AG09319 (cell line): ENCODE results near the gene PRKAR1B.

Source experiments
- DNase-seq: peaks from one replicate; pipeline ENCODE4 v3.0.0-alpha.2; 2010; ENCODE audit warnings: low read depth; ENCODE audit errors: extremely low read depth
- CTCF ChIP-seq: IDR thresholded peaks from 2 replicates; pipeline ENCODE4 v1.5.1; 2011; ENCODE audit warnings: low read depth, mild to moderate bottlenecking, inconsistent platforms, low read length, moderate library complexity

Gene PRKAR1B

GRCh38 chr7:564176-564865 is 162.8 kb downstream of the PRKAR1B start:
- no peak for TF ChIP-seq CTCF

DNA sequence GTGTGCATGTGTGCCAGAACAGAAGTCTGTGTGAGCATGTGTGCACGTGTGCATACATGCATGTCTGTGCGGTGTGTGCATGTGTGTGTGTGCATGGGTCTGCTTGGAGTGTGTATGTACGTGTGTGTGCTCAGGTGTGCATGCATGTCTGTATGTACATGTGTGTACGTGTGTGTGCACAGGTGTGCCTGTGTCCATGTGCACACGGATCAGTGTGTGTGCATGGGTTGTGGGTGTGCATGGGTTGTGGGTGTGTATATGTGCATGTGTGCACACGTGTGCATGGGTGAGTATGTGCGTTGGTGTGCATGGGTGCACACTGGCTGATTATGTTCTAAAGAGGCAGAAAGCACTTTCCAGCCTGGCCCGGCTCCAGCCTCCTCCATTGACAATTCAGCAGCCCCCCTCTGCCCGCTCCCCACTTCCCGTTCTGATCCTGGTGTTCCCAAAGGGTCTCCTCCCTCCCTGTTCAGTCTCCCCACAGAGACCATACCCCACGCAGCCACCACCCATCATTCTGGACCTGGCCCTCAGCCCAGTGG is 163.4 kb downstream of the PRKAR1B start:
- TF ChIP-seq CTCF, result no peak

More at GRCh38 chr7:564176-564865, 162.8 kb downstream of the PRKAR1B start:
- no peak for DNase-seq

DNA sequence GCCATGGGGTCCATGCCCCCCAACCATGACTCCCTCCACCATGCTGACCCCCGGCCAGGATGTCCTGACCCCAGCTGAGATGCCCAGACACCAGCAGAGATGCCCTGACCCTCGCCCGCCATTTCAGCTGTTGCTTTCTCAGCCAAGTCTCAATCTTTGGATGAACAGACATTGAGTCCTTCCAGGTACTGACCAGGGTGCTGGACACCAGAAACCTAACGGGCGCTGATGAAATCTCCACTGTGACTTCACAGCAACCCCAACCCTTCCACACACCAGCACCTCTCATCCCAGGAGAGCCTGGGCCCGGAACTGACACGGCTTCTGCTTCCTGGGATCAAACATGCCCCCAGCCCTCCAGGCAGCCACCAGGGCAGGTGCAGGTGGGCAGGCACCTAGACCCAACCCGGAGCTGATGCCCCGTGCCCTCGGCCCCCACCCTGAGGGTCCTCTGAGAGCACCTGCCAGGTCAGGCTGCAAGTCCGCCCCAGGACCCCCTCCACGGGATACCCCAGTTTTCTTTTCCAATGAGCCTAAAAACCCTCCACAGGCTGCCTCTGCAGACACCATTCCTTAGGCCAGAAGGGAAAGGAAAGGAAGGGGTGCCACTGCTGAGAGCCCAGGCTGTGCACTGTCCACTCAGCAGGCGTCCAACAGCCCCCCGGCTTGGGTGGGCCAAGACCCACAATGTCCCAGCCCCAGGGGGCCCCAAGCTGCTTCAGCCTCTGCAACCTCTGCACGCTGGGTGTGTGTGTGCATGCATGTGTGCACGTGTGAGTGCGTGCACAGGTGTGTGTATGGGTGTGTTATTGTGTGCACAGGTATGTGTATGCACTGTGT is 164.1 kb downstream of the PRKAR1B start:
- TF ChIP-seq CTCF, result no peak
- no peak for DNase-seq

More for the DNA sequence above, 163.4 kb downstream of the PRKAR1B start:
- DNase-seq, result no peak

- no peak for TF ChIP-seq CTCF
- no peak for DNase-seq
Observed at GRCh38 chr7:562374-562675, 164.8 kb downstream of the PRKAR1B start.

DNA sequence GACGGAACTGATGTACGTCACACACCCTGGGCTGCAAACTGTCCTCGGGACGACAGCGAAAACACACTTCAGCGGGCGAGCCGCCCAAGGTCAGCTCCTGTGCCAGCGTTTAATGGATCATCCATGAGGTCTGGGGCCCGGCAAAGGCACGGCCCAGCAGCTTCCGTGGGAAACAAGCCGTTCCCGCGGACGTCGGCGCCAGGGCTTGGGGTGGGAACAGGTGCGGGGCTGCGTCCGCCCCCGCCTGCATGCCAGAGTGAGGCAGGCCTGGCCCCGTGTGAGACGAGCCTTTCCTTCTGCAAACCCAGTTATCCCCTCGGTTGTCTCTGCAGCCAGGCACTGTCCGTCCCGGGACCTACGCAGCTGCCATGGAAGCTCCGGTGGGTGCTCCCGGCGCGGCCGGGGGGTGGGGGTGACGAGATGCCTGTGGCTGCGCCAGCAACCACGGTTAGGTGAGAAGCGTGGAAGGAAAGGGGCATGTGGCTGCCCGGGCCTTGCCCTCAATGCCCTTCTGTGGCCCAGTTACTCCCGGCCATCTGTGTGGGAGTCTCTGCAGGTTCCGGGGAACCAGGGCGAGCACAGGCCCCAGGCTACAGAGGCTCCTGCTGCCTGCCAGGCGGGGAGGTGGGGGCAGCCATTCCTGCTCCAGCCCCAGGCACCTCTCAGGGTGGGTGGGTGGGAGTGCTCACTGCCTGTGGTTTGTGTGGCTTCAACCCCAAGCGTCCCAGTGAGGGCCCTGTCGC is 165.3 kb downstream of the PRKAR1B start:
- DNase-seq, result no peak
- TF ChIP-seq CTCF, result no peak

DNA sequence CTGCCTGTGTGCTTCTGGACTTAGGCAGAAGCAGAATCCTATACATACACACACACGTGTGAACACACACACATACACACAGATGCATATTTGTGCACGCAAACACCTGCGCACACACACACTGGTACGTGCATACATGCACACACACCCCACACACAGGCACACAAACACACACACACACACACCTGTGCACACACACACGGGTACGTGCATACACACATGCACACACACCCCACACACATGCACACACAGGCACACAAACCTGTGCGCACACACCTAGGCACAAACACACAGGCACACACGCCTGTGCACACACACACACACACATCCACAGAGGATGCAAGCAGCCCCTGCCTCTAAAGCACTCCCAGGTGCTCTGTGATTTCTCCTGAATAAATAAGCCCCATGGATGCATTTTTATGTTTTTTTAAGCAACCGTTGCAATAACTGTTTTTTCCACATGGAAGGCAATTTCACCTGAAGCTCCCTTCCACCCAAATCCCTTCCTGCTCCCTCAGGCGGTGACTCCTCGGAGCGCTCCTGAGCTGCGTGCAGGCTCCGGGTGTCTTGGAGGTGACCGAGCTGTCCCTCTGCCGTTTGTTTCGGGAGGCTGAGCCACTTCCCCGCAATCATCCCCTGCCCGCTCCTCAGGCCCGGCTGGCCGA is 166.0 kb downstream of the PRKAR1B start:
- DNase-seq, result no peak
- TF ChIP-seq CTCF, result no peak
